Gastroesophageal sphincter (tissue), 4 donors: ENCODE measurements around the gene KRT27. TPM values are rescaled to one million over a fixed set of nuclear protein-coding genes. Genes with fewer than 3 reads are reported as not detected.

Source experiments
- ATAC-seq: fragments of 150-250 bp; one replicate; pipeline ENCODE4 v1.9.1; 2016; ENCODE audit warnings: mild to moderate bottlenecking, moderate library complexity
- H3K27ac ChIP-seq, 4 donors: fragments of 200-600 bp; sonication (generic) in 3 of 4; 1 replicate in 3 of 4; 2 replicates in 1 of 4; pipeline ENCODE4 v1.5.1; 2016 to 2019
- H3K27me3 ChIP-seq: fragments of 200-600 bp; sonication (generic); one replicate; pipeline ENCODE4 v1.5.1; 2019
- H3K36me3 ChIP-seq, 2 donors: fragments of 200-600 bp; sonication (generic); one replicate each; pipeline ENCODE4 v1.5.1; 2019; ENCODE audit warnings: control low read depth in 1 of 2
- H3K4me1 ChIP-seq, 3 donors: fragments of 200-600 bp; sonication (generic); 1 replicate in 2 of 3; 2 replicates in 1 of 3; pipeline ENCODE4 v1.5.1; 2016 to 2019; ENCODE audit warnings: control low read depth in 2 of 3
- H3K4me3 ChIP-seq, 2 donors: fragments of 200-600 bp; sonication (generic); one replicate each; pipeline ENCODE4 v1.5.1; 2019; ENCODE audit warnings: mild to moderate bottlenecking in 1 of 2, moderate library complexity in 1 of 2
- H3K9me3 ChIP-seq, 3 donors: fragments of 200-600 bp; sonication (generic); one replicate each; pipeline ENCODE4 v1.5.1; 2017 to 2019; ENCODE audit warnings: control low read depth in 2 of 3
- EP300 ChIP-seq: sonication (generic); formaldehyde crosslinking; IDR thresholded peaks from one replicate; pipeline ENCODE4 v1.6.1; 2017; ENCODE audit warnings: antibody characterized with exemption, mild to moderate bottlenecking
- POLR2A ChIP-seq, 2 donors: fragments of 450-650 bp; IDR thresholded peaks; one replicate each; pipeline ENCODE4 v1.6.1; 2017; ENCODE audit warnings: antibody characterized with exemption in 2 of 2, mild to moderate bottlenecking in 2 of 2, moderate library complexity in 1 of 2
- POLR2AphosphoS5 ChIP-seq: sonication (generic); formaldehyde crosslinking; IDR thresholded peaks from one replicate; pipeline ENCODE4 v1.6.1; 2017; ENCODE audit warnings: antibody characterized with exemption
- WGBS, 2 donors: methylation state at CpG; one replicate each; pipeline ENCODE4 v1.1.5; 2018; ENCODE audit warnings: low coverage in 1 of 2; 5-methylcytosine and 5-hydroxymethylcytosine counted together
- total RNA-seq, 4 donors: library from RNA; depleted of rRNA; stranded (reverse); fragments of >200 nt; gene quantifications; one replicate each; pipeline ENCODE4 v1.1.0, GENCODE V29; 2016
- TF ChIP-seq, protein P1 (sequence below), 4 experiments: fragments of 200-600 bp in 2 of 4; fragments of 450-650 bp in 2 of 4; sonication (generic) in 1 of 4; IDR thresholded peaks; one replicate each; pipeline ENCODE4 v1.5.1; 2017 to 2019; ENCODE audit warnings: antibody characterized with exemption in 4 of 4, mild to moderate bottlenecking in 2 of 4, moderate library complexity in 2 of 4

Gene KRT27
- total RNA-seq, 4 donors from 2014 or later: not detected

DNA sequence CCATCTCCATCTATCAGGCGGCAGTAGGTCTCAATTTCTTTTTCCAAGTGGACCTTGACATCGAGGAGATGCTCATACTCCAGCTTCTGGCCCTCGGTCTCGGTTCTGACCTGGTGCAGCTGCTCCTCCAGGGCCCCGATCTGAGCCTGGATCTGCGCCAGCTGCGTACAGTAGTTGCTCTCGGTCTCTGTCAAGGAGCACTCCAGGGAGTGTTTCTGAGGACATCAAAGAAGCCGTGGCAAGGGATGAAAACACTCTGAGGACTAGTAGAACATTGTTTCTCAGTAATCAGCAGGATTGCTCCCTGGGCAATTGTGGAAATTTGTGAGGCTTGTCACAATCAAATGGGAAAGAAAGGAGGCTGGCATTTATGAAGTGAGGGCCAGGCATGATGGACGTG lies 11.5 kb upstream of the KRT27 start:
- H3K4me1 ChIP-seq: peaks cover 0 to 7% (median 0%) of the 10 kb centered on the region in 3 donors
- no peaks in the 10 kb centered on the region for H3K36me3 ChIP-seq
- ATAC-seq: no peak
- no peaks in the 10 kb centered on the region for H3K9me3 ChIP-seq
- H3K27ac ChIP-seq: no peak overlapping the region
- 60 to 80% methylated on average over 2 to 6 of the region's 10 CpGs for WGBS, 2 donors
- no peak overlapping the region for H3K4me3 ChIP-seq
- TF ChIP-seq POLR2A (IDR thresholded peaks at IDR 0.05) (no peak), EP300 (no peak), POLR2AphosphoS5 (no peak)
- TF ChIP-seq, protein P1, sequence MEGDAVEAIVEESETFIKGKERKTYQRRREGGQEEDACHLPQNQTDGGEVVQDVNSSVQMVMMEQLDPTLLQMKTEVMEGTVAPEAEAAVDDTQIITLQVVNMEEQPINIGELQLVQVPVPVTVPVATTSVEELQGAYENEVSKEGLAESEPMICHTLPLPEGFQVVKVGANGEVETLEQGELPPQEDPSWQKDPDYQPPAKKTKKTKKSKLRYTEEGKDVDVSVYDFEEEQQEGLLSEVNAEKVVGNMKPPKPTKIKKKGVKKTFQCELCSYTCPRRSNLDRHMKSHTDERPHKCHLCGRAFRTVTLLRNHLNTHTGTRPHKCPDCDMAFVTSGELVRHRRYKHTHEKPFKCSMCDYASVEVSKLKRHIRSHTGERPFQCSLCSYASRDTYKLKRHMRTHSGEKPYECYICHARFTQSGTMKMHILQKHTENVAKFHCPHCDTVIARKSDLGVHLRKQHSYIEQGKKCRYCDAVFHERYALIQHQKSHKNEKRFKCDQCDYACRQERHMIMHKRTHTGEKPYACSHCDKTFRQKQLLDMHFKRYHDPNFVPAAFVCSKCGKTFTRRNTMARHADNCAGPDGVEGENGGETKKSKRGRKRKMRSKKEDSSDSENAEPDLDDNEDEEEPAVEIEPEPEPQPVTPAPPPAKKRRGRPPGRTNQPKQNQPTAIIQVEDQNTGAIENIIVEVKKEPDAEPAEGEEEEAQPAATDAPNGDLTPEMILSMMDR (IDR thresholded peaks at IDR 0.05): no peak
- peaks cover 67% of the 10 kb centered on the region for H3K27me3 ChIP-seq

DNA sequence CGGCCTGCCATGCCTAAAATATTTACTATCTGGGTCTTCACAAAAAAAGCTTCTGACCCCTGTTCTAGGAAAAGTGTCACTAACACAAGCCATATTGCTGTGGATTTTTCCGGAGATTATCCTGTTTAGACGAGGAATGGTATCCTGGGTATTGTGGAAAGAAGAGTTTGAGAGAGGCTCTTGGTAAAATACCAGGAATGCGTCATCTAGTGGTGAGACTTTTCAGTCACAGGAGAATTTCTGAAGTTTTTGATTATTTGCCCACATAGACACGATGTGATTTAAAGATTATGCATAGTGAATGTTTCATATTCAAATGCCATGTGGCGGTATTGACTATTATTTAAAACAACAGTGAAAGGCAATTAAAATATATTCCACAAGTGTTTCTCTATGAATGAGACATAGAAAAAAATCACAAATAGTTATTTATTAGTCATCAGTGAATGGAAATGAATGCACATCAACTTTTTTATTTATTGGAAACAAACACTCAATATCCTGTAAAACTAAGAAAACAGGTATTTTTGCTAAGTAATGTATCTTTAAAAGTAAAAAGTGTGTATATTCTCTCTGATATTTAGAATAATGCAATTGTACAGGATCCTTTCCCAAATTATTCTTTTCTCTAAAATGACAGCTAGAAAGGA lies 9.6 kb upstream of the KRT27 start:
- WGBS, 2 donors: 22 to 28% methylated on average over 6 of the region's 6 CpGs
- Histone ChIP-seq H3K27ac (no peak overlapping the region), H3K27me3 (peaks cover 47% of the 10 kb centered on the region), H3K4me1 (peaks cover 0 to 7% (median 0%) of the 10 kb centered on the region in 3 donors), H3K9me3 (no peaks in the 10 kb centered on the region), H3K36me3 (no peaks in the 10 kb centered on the region), H3K4me3 (no peak overlapping the region)
- TF ChIP-seq POLR2A (IDR thresholded peaks at IDR 0.05): no peak
- no peak for TF ChIP-seq EP300
- no peak for TF ChIP-seq POLR2AphosphoS5
- TF ChIP-seq, protein P1 (IDR thresholded peaks at IDR 0.05): peak; percentile 11 to 56 (median 44)
- ATAC-seq: no peak

DNA sequence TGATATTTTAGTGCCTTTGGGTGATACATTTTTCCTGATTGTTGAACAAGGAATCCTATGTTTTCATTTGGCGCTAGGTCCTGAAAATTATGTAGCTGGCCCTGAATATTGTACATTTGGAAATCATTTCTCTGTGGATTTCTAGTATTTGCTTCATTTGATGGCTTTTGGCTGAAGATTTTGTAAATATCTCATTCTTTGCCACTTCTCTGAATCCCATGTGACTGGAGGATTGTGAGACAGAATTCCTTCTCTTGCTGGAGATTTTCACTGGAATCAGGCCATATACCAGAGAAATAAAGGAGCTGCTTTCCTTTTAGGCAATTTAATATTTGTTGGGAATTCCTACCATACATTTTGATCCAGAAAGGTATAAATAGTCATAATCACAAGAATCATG lies 8.8 kb upstream of the KRT27 start:
- no peak for ATAC-seq
- Histone ChIP-seq H3K4me3 (no peak overlapping the region), H3K4me1 (peaks cover 0 to 7% (median 0%) of the 10 kb centered on the region in 3 donors), H3K36me3 (no peaks in the 10 kb centered on the region), H3K27ac (no peak overlapping the region), H3K9me3 (no peaks in the 10 kb centered on the region), H3K27me3 (peaks cover 39% of the 10 kb centered on the region)
- TF ChIP-seq POLR2A (IDR thresholded peaks at IDR 0.05): no peak
- TF ChIP-seq EP300: no peak
- TF ChIP-seq POLR2AphosphoS5: no peak
- TF ChIP-seq, protein P1 (IDR thresholded peaks at IDR 0.05): no peak
- WGBS, 2 donors: 56 to 65% methylated on average over 1 of the region's 1 CpG

DNA sequence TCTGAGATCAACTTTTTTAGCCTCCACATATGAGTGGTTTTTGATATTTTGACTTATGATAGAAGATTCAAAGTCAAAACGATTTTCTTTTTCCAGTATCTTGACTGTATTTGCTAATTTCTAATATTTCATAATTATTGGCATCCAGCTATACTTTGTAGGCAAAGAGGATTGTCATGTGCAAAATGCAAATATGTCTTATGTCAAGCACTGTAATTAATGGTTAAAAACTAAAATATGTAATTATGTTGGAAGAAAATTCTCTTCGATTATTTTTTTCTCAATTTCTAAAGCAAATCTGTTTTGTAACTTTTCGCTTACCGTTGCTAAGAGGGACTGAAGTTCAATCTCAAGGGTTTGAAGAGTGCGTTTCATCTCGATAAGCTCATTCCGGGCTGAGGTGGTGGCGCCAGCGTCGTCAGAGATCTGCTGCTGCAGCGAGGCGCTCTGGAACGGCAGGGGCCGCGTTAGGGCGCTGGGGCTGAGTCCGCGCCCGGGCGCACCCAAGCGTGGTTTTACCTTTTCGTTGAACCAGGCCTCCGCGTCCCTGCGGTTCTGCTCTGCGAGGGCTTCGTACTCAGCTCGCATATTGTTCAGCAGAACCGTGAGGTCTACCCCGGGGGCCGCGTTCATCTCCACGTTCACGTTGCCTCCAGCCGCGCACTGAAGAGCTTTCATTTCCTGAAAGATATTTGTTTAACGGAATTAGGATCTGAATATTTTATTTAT lies 3.0 kb downstream of the KRT27 start:
- Histone ChIP-seq H3K4me1 (no peaks in the 10 kb centered on the region), H3K9me3 (no peaks in the 10 kb centered on the region), H3K4me3 (peak overlapping the region in 1 of 2 donors; percentile 20), H3K36me3 (no peaks in the 10 kb centered on the region), H3K27me3 (peaks cover 68% of the 10 kb centered on the region), H3K27ac (no peak overlapping the region)
- no peak for ATAC-seq
- TF ChIP-seq, protein P1 (IDR thresholded peaks at IDR 0.05): no peak
- TF ChIP-seq POLR2A (IDR thresholded peaks at IDR 0.05) (no peak), EP300 (no peak), POLR2AphosphoS5 (no peak)
- WGBS, 2 donors: 33 to 64% methylated on average over 4 to 22 of the region's 37 CpGs

DNA sequence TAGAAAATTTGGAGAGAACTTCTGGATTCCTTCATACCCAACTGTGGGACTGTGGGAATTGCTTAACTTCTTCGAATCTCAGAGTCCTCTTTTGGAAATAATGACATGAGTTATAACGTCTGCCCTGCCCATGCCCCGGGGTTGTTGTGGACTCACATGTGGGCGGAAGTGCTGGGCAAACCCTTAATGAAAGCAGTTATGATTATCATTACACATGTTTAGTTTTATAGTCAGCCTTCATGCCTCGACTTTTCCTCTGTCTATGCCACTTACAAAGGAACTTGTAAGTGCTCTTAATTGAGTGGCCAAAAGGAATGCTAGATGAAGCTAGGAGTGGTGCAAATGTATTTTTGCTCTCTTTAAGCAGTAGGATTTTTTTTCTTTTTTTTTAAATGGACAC lies 3.9 kb downstream of the KRT27 start:
- Histone ChIP-seq H3K27ac (no peak overlapping the region), H3K9me3 (no peaks in the 10 kb centered on the region), H3K36me3 (no peaks in the 10 kb centered on the region), H3K4me3 (no peak overlapping the region), H3K4me1 (no peaks in the 10 kb centered on the region), H3K27me3 (peaks cover 70% of the 10 kb centered on the region)
- ATAC-seq: no peak
- TF ChIP-seq POLR2A (IDR thresholded peaks at IDR 0.05) (no peak), POLR2AphosphoS5 (no peak), EP300 (no peak)
- TF ChIP-seq, protein P1 (IDR thresholded peaks at IDR 0.05): no peak
- WGBS, 2 donors: 75 to 94% methylated on average over 5 of the region's 5 CpGs
